Spleen (tissue), 11 donors: ENCODE results near the gene SLC25A51. TPM values are rescaled to one million over a fixed set of nuclear protein-coding genes. Genes with fewer than 3 reads are reported as not detected.
A peak's percentile ranks its signal among the peaks of the same experiment; 100 is the strongest.

Experiments
- DNase-seq: peaks from one replicate; pipeline ENCODE4 v3.0.0-alpha.2; 2020
- H3K27ac ChIP-seq, 8 donors: fragments of 200-600 bp; sonication (generic) in 7 of 8; 1 replicate in 4 of 8; 2 replicates in 4 of 8; pipeline versions ENCODE4 v1.5.0 to v1.8.0; 2016 to 2021; ENCODE audit warnings: inconsistent platforms in 4 of 8, mild to moderate bottlenecking in 4 of 8, moderate library complexity in 1 of 8
- H3K27me3 ChIP-seq, 7 donors: fragments of 200-600 bp; sonication (generic) in 6 of 7; replicated peaks in 1 of 7; 1 replicate in 4 of 7; 2 replicates in 3 of 7; pipeline versions ENCODE4 v1.5.0 to v1.8.0; 2016 to 2021; ENCODE audit warnings: inconsistent platforms in 3 of 7, mild to moderate bottlenecking in 1 of 7
- H3K36me3 ChIP-seq, 6 donors: fragments of 200-600 bp; sonication (generic) in 5 of 6; 1 replicate in 4 of 6; 2 replicates in 2 of 6; pipeline versions ENCODE4 v1.5.0 to v1.8.0; 2016 to 2021; ENCODE audit warnings: inconsistent platforms in 2 of 6
- H3K4me1 ChIP-seq, 6 donors: fragments of 200-600 bp; sonication (generic) in 5 of 6; 1 replicate in 3 of 6; 2 replicates in 3 of 6; pipeline versions ENCODE4 v1.5.0 to v1.8.0; 2016 to 2021; ENCODE audit warnings: inconsistent platforms in 3 of 6
- H3K4me3 ChIP-seq, 8 donors: fragments of 200-600 bp; sonication (generic) in 7 of 8; 1 replicate in 4 of 8; 2 replicates in 4 of 8; pipeline versions ENCODE4 v1.5.0 to v1.8.0; 2016 to 2021; ENCODE audit warnings: inconsistent platforms in 4 of 8, mild to moderate bottlenecking in 4 of 8, moderate library complexity in 2 of 8
- H3K9me3 ChIP-seq, 8 donors: fragments of 200-600 bp; sonication (generic) in 7 of 8; 1 replicate in 4 of 8; 2 replicates in 4 of 8; pipeline versions ENCODE4 v1.5.0 to v1.8.0; 2016 to 2021; ENCODE audit warnings: inconsistent platforms in 4 of 8
- CTCF ChIP-seq, 11 experiments: fragments of 200-600 bp in 7 of 11; fragments of 450-650 bp in 4 of 11; sonication (generic) in 4 of 11; IDR thresholded peaks in 8 of 11; conservative IDR thresholded peaks in 3 of 11; 1 replicate in 7 of 11; 2 replicates in 4 of 11; pipeline versions ENCODE4 v1.4.0 to v1.8.0; 2016 to 2021; ENCODE audit warnings: antibody characterized with exemption in 11 of 11, inconsistent platforms in 4 of 11, mild to moderate bottlenecking in 1 of 11
- POLR2A ChIP-seq, 3 donors: fragments of 450-650 bp; IDR thresholded peaks; one replicate each; pipeline ENCODE4 v1.5.1; 2017; ENCODE audit warnings: antibody characterized with exemption in 3 of 3, mild to moderate bottlenecking in 1 of 3
- POLR2AphosphoS5 ChIP-seq, 3 donors: sonication (generic); formaldehyde crosslinking; IDR thresholded peaks; one replicate each; pipeline ENCODE4 v1.5.1; 2017; ENCODE audit warnings: antibody characterized with exemption in 3 of 3
- WGBS, 5 donors: extraction: QIAGEN DNeasy Blood & Tissue Kit in 3 of 5; methylation state at CpG; one replicate each; pipeline versions ENCODE4 v1.1.5 to v1.1.7; 2013 to 2018; 5-methylcytosine and 5-hydroxymethylcytosine counted together
- intact Hi-C: fragments of 100-400 bp; cut with DNase I; formaldehyde crosslinking; loops from one replicate; pipeline ENCODE4 v1.15.0; 2023; ENCODE audit warnings: low total_unique reads
- polyA plus RNA-seq, 3 donors: library from polyadenylated mRNA; stranded (reverse); fragments of 200-250 nt; gene quantifications; one replicate each; pipeline ENCODE4 v1.2.1, GENCODE V29; 2013
- total RNA-seq, 7 donors: library from RNA; depleted of rRNA in 3 of 7; stranded (reverse); fragments of >200 nt in 3 of 7; fragmentation: NEBNext Ultra II Directional in 4 of 7; extraction: Animal tissue kit (Norgen Biotek cat#: 25700) in 4 of 7; gene quantifications; one replicate each; pipeline versions ENCODE4 v1.1.0 to v1.2.1, GENCODE V29; 2016 to 2021
- donor health status: healthy with polysubstance abuse.
- donor health status: DM: no; HTN: no; CAD: no; lungs with moderate emphysema.
- donor health status: DM: no; HTN: no; CAD: no.
- donor health status: Bipolar disorder and iron deficiency.
- donor health status: healthy.
- donor health status: DM: no; HTN: no; CAD: no.
- donor health status: DM: yes; HTN: yes; CAD: no.

The SLC25A51 gene
- total and polyA plus RNA-seq, 10 donors: 3.7 to 36.9 (median 25.4) TPM

GRCh38 chr9:37925786-37926736, 22.1 kb upstream of the SLC25A51 start:
- peaks cover 0 to 7% (median 0%) of the 10 kb centered on the region in 8 donors for H3K9me3 ChIP-seq
- intact Hi-C loops: no loop called here
- 72 to 92% (median 80%) methylated on average over 9 to 15 of the region's 15 CpGs for WGBS, 5 donors
- H3K27ac ChIP-seq: no peak overlapping the region
- DNase-seq: peak; percentile 55
- H3K4me1 ChIP-seq: peaks cover 0 to 38% (median 12%) of the 10 kb centered on the region in 6 donors
- TF ChIP-seq POLR2A (IDR thresholded peaks at IDR 0.05) (no peak), POLR2AphosphoS5 (IDR thresholded peaks at IDR 0.05) (no peak), CTCF (IDR thresholded peaks at IDR 0.05 in 8 of 11, conservative IDR thresholded peaks at IDR 0.05 in 3 of 11) (no peak)
- H3K4me3 ChIP-seq: no peak overlapping the region
- H3K27me3 ChIP-seq: no peaks in the 10 kb centered on the region
- H3K36me3 ChIP-seq: no peaks in the 10 kb centered on the region

DNA sequence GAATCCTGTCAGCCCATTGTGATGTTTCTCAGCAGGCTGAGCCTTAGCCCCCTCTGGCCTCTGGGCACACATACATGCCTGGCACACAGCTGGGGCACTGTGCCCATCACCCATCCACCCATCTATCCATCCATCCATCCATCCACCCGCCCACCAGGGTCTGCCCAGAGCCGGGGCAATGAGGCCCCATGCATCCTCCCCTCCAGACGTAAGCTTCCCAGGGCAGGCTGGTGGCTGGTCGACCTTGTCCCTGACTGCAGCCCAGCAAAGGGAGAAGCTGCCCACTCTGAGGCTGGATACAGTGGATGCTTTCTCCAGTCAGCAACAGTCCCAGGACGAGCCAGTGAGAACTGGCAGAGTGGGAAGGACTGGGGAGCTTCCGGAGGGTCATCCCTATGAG, 21.1 kb upstream of the SLC25A51 start:
- Histone ChIP-seq H3K4me3 (no peak overlapping the region), H3K27ac (no peak overlapping the region), H3K27me3 (no peaks in the 10 kb centered on the region), H3K36me3 (no peaks in the 10 kb centered on the region), H3K9me3 (no peaks in the 10 kb centered on the region), H3K4me1 (peaks cover 0 to 44% (median 12%) of the 10 kb centered on the region in 6 donors)
- TF ChIP-seq POLR2A (IDR thresholded peaks at IDR 0.05): no peak
- 78 to 92% (median 86%) methylated on average over 6 of the region's 6 CpGs for WGBS, 5 donors
- DNase-seq: peak; percentile 38
- intact Hi-C loops: no loop called here

DNA sequence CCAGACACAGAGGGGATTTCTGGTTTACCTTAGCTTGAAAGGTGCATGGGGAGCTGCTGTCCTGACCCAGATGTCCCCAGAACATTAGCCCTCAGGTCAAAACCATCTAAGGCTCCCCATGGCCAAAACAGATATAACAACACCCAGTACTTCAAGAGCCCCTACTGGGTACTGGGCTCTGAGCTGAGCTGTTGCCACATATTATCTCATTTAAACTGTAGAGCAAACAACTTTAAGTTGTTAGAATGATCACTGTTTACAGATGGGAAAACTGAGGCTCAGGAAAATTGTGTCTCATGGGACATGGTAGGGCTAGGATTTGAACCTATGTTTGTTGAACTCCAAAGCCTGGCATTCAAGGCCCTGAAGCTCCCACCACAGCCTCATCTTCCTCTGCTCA, 20.6 kb upstream of the SLC25A51 start:
- Histone ChIP-seq H3K4me1 (peaks cover 0 to 39% (median 10%) of the 10 kb centered on the region in 6 donors), H3K4me3 (no peak overlapping the region), H3K27ac (no peak overlapping the region), H3K27me3 (no peaks in the 10 kb centered on the region), H3K36me3 (no peaks in the 10 kb centered on the region), H3K9me3 (no peaks in the 10 kb centered on the region)
- intact Hi-C loops: no loop called here
- TF ChIP-seq POLR2AphosphoS5 (IDR thresholded peaks at IDR 0.05): no peak
- no peak for TF ChIP-seq CTCF (IDR thresholded peaks at IDR 0.05 in 8 of 11, conservative IDR thresholded peaks at IDR 0.05 in 3 of 11)
- no peak for TF ChIP-seq POLR2A (IDR thresholded peaks at IDR 0.05)
- DNase-seq: no peak

DNA sequence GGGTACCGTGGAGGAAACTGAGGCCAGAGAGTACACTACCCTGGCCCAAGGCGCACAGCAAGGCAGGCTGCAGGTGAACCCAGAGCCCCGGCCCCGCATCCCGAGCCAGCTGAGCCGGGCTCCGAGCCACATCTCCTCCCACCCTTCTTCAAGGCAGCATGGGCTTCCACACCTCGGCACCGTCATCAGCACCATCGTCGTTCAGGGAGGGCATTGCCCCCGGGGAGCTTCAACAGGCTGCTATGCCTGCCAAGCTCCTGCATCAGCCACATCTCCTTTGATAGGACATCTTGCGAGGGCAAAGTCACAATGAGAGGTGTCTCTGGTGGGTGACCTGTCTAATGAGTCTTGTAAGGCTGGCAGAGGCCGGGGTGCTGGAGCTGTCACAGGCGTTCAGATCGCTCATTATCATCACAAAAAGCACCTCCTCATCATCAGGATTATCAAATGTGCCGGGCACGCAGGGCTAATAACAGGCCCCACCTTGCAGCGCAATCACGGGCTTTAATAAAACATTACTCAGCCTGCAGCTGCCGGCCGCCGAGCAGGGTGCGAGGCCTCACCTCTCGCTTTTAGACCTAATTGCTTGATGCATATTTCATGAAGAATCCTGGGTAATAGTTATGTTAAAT, 20.0 kb upstream of the SLC25A51 start:
- WGBS, 5 donors: 94 to 98% (median 95%) methylated on average over 24 to 25 of the region's 25 CpGs
- Histone ChIP-seq H3K36me3 (no peaks in the 10 kb centered on the region), H3K9me3 (no peaks in the 10 kb centered on the region), H3K4me1 (peaks cover 0 to 33% (median 6%) of the 10 kb centered on the region in 6 donors), H3K27me3 (no peaks in the 10 kb centered on the region), H3K27ac (no peak overlapping the region), H3K4me3 (no peak overlapping the region)
- TF ChIP-seq POLR2AphosphoS5 (IDR thresholded peaks at IDR 0.05) (peak in 1 of 3 donors; percentile 11), POLR2A (IDR thresholded peaks at IDR 0.05) (no peak), CTCF (IDR thresholded peaks at IDR 0.05 in 8 of 11, conservative IDR thresholded peaks at IDR 0.05 in 3 of 11) (no peak)
- DNase-seq: peak; percentile 51
- intact Hi-C loops: no loop called here
